HG03064 (cell line): ENCODE results near the gene CCL14.
"Not testable (repeated sequence)": the region's sequence is repeated elsewhere in the genome, so short reads cannot be mapped to it uniquely, and the experiment has no call there.

ENCODE experiments used
- ATAC-seq: cut with Tn5 transposase; IDR thresholded peaks from one replicate; pipeline ENCODE4 v1.9.1; 2021; ENCODE audit warnings: low read depth; ENCODE audit not compliant: unreplicated experiment

Gene CCL14

GRCh38 chr17:35986643-35987042 is at the start of gene CCL14:
TSS of gene CCL14 (minus strand) at chr17:35986729. CDS start at chr17:35986649, 80 bp downstream.
- no peak for ATAC-seq

DNA sequence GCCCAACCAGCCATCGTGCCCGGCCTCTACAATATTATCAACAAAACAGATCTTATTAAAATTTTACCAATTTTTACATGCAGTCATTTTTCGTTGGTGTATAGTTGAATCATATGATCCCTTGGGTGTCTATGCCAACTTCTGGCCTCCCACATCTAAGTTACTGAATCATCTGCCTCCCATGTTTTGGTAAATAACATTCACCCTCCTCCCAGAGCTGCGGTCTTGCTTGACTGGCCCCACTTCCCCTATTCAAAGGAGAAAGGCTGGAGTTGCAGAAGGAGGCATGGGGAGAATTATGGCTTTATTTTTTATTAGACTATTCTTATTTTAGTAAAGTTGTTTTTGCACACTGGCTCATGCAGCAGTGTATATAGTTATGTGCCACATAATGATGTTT is 49.7 kb upstream of the CCL14 start:
- ATAC-seq = no peak

GRCh38 chr17:36034127-36034526 is 47.6 kb upstream of the CCL14 start:
- ATAC-seq = no peak

GRCh38 chr17:36030956-36031355 is 44.4 kb upstream of the CCL14 start:
- ATAC-seq = no peak

- no peak for ATAC-seq
Observed at GRCh38 chr17:36027761-36028160, 41.2 kb upstream of the CCL14 start.

- no peak for ATAC-seq
Observed at GRCh38 chr17:36024106-36024869, 37.8 kb upstream of the CCL14 start.

GRCh38 chr17:36019423-36019822 is 32.9 kb upstream of the CCL14 start:
- no peak for ATAC-seq

- no peak for ATAC-seq
Observed at GRCh38 chr17:36017799-36018198, 31.3 kb upstream of the CCL14 start, which contains the start of gene CCL23. TSS of gene CCL23 (minus strand) at chr17:36017972. CDS start at chr17:36017897, 75 bp downstream.

DNA sequence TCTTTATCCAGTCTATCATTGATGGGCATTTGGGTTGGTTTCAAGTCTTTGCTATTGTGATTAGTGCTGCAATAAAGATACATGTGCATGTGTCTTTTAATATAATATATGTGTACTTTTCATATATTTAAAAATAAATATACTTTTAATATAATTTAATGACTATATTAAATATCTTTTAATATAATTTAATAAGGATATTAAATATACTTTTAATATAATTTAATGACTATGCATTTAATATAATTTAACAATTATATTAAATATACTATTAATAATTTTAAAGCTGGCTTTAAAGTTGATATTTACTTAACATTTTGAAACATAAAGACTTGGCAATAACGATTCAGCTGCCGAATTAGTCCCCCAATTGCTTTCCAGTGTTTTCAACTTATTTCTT is 30.0 kb upstream of the CCL14 start:
- ATAC-seq = no peak

DNA sequence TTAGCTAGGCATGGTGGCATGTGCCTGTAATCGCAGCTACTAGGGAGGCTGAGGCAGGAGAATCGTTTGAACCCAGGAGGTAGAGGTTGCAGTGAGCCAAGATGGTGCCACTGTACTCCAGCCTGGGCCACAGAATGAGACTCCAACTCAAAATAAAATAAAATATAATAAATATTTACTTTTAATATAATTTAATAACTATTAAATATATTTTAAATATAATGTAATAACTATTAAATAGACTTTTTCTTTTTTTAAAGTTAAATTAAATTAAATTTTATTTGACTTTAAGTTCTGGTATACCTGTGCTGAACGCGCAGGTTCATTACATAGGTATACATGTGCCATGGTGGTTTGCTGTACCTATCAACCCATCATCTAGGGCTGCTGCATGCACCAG is 29.4 kb upstream of the CCL14 start:
- not testable (repeated sequence) for ATAC-seq

- ATAC-seq = no peak
Observed at GRCh38 chr17:36014946-36015345, 28.4 kb upstream of the CCL14 start.

GRCh38 chr17:36011201-36011600 is 24.7 kb upstream of the CCL14 start:
- ATAC-seq = no peak

DNA sequence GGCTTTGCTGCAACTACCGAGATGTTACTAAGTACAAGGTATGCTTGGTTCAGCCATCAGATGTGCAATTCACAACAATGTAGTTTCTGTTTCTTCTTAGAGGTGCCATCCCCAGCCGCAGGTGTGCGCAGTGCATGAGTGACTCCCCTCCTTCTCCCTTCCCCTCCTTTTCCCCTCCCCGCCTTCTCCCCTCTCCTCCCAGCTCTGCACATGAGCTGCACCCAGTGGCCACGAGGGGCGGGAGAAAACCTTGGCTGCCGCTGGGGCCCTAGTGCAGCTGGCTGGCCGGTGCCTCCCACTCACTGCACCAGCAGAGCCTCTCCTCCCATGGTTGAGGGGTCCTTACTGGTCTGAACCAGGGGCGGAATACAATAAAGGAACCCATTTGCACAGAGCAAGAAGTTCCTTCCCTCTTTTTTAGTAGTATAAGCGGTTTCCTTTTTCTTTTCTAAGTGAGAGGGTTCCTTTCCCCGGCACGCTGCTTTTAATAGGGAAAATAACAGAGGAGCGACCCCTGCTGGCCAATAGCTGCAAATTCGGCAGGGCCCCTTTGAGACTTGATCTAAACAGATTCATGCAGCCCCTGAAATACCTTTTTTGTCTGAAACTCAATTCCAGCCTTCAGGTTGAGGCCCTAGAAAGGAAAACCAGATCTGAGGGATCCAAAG is 22.6 kb upstream of the CCL14 start:
- no peak for ATAC-seq

DNA sequence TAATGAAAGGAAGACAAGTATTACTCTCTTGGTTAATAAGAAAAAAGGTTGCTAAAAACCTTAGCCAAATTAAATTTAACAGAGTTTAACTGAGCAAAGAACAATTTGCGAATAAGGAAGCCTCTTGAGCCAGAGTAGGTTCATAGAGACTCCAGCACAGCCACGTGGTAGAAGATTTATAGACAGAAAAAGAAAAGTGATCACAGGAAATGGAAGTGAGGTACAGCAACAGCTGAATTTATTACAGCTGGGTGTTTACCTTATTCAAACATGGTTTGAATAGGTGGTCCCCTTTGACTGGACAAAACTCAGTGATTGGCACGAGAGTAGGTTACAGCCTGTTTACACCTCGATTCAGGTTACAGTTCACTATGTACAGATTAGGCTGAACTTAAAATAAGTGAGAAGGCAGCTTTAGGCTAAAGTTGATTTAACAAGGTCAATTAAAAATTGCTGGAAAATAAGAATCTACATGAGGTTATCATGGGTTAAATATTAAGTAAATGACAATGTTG is 18.1 kb upstream of the CCL14 start:
- ATAC-seq = no peak

DNA sequence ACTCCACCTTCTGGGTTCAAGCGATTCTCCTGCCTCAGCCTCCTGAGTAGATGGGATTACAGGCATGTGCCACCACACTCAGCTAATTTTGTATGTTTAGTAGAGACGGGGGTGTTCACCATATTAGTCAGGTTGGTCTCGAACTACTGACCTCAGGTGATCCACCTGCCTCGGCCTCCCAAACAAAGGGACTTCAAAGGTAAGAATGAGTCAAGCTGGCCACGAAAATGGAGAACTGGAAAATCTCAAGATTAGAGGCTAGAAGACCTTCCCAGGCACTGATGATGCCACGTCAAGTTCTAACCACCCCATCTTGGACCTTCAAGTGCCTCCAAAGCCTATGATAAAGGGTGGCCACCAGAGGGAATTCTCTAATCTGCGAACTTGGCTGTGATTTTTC is 16.1 kb upstream of the CCL14 start:
- no peak for ATAC-seq

DNA sequence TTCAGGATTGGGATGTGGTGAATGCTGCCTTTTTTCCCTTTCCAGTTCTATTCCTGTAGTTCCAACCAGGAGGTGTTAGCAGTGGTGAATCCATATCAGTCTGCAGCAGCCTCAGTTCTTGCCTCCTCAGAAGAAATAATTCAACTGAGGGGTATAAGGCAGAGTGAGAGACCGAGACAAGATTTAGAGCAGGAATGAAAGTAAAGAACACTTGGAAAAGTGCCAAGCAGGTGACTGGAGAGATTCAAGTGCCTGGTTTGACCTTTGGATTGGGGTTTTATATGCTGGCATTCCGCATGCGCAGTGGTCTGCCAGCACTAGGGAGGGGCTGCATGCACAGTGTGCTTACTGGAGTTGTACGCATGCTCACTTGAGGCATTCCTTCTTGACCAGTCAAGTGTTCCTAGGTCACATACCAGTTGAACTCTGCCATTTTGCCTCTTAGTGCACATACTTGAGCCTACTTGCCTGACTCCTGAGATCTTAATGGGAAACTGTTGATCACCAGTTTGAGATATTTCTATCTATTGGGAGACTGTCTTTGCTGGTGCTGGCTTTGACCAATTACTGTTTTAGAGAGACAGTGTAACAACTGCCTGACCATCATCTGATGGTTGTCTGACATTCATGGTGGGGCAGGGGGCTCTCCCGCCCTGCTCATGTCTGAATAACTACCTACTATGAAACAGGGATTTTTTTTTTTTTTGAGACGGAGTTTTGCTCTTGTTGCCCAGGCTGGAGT is 15.5 kb upstream of the CCL14 start:
- no peak for ATAC-seq

DNA sequence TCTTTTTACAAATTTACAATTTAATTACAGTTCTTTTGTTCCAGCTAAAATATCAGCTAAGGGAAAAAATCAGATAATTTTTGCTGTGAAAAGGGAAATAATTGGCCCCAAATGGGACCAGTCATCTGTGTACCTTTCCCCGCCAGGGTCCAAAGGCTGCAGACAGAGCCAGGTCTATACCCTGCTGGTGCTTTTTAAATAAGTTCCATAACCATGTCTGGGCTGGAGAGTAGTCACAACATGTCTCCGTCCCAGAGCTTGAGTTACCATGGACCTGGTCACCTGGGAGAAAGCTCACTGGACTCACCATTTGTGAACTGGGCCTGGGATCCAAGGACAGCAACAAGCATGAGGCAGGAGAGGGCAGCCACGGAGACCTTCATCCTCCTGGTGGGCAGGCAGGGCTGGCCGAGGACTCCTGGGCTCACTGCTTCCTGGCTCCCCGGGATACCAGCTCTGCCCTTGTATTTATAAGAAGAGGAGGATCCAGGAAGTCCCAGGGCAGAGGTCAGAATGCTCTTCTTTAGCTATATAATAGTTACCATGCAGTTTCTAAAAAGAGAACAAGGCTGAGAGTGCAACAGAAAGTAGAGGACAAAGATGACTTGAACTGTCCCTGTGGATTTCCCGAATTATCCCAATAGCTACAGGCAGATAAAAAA is 14.7 kb upstream of the CCL14 start, which contains the start of gene CCL15:
CCL15 (minus strand) TSS at position 444 of the 662 bp plus-strand sequence; CDS start at position 383, 61 bp downstream.
- ATAC-seq = no peak

DNA sequence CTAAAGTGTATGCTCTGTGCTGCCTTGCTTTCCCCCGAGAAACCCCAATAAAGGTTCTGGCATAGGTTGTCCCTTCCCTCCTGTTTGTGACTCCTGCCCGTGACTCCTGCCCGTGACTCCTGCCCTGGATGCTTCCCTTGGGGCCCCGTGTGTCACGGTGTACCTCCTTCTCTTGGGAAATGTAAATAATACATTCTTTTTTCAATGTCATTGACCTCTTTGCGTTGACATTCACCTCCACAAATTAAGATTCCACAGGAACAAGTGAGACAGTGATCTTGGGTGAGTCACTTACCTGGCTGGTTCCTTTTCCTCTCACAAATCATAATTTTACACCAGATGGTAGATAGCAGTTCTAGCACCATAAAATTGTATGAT is 14.2 kb upstream of the CCL14 start:
- no peak for ATAC-seq

DNA sequence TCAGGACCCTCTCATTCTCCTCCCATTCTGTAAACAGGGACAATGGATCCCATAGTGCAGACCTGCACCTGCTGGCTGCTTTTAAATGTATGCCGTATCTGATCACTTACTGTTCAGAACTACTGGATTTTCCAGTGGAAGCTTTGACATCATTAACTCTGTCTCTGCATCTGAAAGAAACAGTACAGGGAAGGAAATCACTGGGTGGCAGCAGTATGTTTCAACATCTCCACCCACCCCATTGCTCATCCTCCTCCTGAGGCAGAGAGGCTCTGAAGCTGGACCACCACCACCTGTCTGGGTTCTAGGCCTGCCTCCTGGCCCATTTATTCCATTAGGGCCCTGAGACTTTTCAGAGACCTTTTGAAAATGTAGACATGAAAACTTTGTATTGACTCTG is 12.2 kb upstream of the CCL14 start:
- ATAC-seq = no peak

GRCh38 chr17:35998018-35998545 is 11.6 kb upstream of the CCL14 start:
- no peak for ATAC-seq
